Thoracic aorta endothelial cell (primary cell): ENCODE measurements around the gene KRTAP19-1. TPM values are rescaled to one million over a fixed set of nuclear protein-coding genes. Genes with fewer than 3 reads are reported as not detected.

Source experiments
- small RNA-seq: library from RNA; depleted of rRNA; stranded (forward); fragments of <200 nt; gene quantifications from one replicate; pipeline ENCODE3, GENCODE V24; 2012
- total RNA-seq: library from RNA; depleted of rRNA; stranded (reverse); fragments of >200 nt; gene quantifications from 2 replicates; pipeline ENCODE4 v1.2.3, GENCODE V29; 2012

Gene KRTAP19-1
- not detected in 2 replicates for total RNA-seq

GRCh38 chr21:30480145-30480544, at the start of gene KRTAP19-1:
KRTAP19-1 (minus strand) TSS chr21:30480367; CDS start chr21:30480317, 50 bp downstream.

GRCh38 chr21:30502041-30502440, 21.9 kb upstream of the KRTAP19-1 start, which contains the start of gene KRTAP19-5:
KRTAP19-5 (minus strand) TSS chr21:30502141; CDS start chr21:30502090, 51 bp downstream.

GRCh38 chr21:30497065-30497464, 16.9 kb upstream of the KRTAP19-1 start, which contains the start of gene KRTAP19-4:
KRTAP19-4 (minus strand) TSS chr21:30497165; CDS start chr21:30497110, 55 bp downstream.

DNA sequence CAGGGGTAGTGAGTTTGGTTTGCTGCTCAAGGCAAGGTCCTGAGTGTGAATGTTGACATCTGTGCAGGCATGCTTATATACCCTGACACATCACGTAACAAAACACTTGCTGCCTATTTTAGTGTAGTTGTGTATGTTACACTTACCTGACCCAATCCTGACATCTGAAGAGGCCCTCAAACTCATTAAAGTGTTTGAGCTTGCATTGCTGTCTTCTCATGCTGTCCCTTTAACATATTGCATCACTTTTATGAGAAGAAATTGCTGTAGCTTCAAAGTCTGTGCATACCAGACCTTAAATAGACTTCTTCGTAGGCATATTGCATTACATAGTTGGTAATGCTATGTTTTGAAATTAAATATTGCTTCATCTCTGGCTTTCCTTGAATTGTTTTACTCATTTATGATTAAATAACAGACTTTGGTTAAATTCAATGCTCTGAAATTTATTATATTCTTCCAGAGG, 11.8 kb upstream of the KRTAP19-1 start, which contains the start of gene KRTAP19-3:
Gene KRTAP19-3, minus strand, starts transcription at position 51 of the 466 bp plus-strand sequence. CDS start 56 bp downstream, outside the sequence.

GRCh38 chr21:30487336-30487735, 7.2 kb upstream of the KRTAP19-1 start, which contains the start of gene KRTAP19-2:
KRTAP19-2 (minus strand) TSS chr21:30487436; CDS start chr21:30487348, 88 bp downstream.

DNA sequence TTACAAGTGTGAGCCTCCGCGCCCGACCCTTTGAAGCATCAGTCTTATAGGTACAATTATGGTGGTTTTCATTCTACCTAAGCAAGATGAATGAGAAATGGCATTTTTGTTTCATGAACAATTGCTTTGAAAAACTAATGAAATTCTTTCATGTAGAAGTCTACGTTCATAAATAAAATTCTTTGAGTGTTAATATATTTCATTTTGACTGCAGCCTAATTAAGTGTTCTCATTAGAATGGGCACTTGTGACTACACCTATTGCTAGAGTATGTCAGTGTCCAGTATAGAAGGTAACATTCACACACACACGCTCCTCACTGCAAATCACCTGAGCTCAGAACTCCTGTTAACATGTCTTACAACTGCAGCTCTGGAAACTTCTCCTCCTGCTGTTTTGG, 40.2 kb downstream of the KRTAP19-1 start, which contains the start of gene KRTAP15-1:
Gene KRTAP15-1, plus strand, starts transcription at position 301 of the 400 bp plus-strand sequence. Its CDS starts 53 bp downstream, at position 354.

DNA sequence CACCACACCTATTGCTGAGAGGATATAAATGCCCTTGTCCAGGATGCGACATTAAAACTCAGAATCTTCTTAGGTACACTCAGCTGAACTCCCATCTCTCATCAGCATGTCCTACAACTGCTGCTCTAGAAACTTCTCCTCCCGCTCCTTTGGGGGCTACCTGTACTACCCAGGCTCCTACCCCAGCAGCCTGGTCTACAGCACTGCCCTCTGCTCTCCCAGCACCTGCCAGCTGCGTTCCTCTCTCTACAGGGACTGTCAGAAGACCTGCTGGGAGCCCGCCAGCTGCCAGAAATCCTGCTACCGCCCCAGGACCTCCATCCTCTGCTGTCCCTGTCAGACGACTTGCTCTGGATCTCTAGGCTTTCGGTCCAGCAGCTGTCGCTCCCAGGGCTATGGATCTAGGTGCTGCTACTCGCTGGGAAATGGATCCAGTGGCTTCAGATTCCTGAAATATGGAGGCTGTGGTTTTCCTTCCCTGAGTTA, 50.0 kb downstream of the KRTAP19-1 start, which contains the start of gene KRTAP13-4:
Gene KRTAP13-4, plus strand, starts transcription at position 51 of the 486 bp plus-strand sequence. Its CDS starts 56 bp downstream, at position 107.

Small RNAs within 50 kb of the gene (small RNA-seq; reads per million reads assigned to genes)
- gene AP000567.1 (not detected), gene KRTAP19-10P (not detected), gene KRTAP19-9P (not detected)

Other genes starting within 250 kb of the KRTAP19-1 start
- not detected in 2 replicates for gene KRTAP24-1, start 197.4 kb downstream of the KRTAP19-1 start, total RNA-seq
- not detected in 2 replicates for gene KRTAP25-1, start 190.9 kb downstream of the KRTAP19-1 start, total RNA-seq
- gene KRTAP26-1, start 160.1 kb downstream of the KRTAP19-1 start, total RNA-seq = not detected in 2 replicates
- not detected in 2 replicates for gene KRTAP27-1, start 142.7 kb downstream of the KRTAP19-1 start, total RNA-seq
- not detected in 2 replicates for gene KRTAP23-1, start 131.8 kb downstream of the KRTAP19-1 start, total RNA-seq
- not detected in 2 replicates for gene KRTAP13-2, start 108.1 kb downstream of the KRTAP19-1 start, total RNA-seq
- gene KRTAP13-1, start 84.3 kb downstream of the KRTAP19-1 start, total RNA-seq = not detected in 2 replicates
- not detected in 2 replicates for gene KRTAP13-3, start 54.4 kb downstream of the KRTAP19-1 start, total RNA-seq
- gene KRTAP13-4, start 50.1 kb downstream of the KRTAP19-1 start, total RNA-seq = not detected in 2 replicates
- gene KRTAP15-1, start 40.1 kb downstream of the KRTAP19-1 start, total RNA-seq = not detected in 2 replicates
- not detected in 2 replicates for gene KRTAP19-2, start 7.1 kb upstream of the KRTAP19-1 start, total RNA-seq
- not detected in 2 replicates for gene KRTAP19-3, start 11.6 kb upstream of the KRTAP19-1 start, total RNA-seq
- not detected in 2 replicates for gene KRTAP19-4, start 16.8 kb upstream of the KRTAP19-1 start, total RNA-seq
- gene KRTAP19-5, start 21.8 kb upstream of the KRTAP19-1 start, total RNA-seq = not detected in 2 replicates
- not detected in 2 replicates for gene KRTAP19-6, start 61.5 kb upstream of the KRTAP19-1 start, total RNA-seq
- not detected in 2 replicates for gene KRTAP19-7, start 80.9 kb upstream of the KRTAP19-1 start, total RNA-seq
- not detected in 2 replicates for gene KRTAP22-2, start 110.0 kb upstream of the KRTAP19-1 start, total RNA-seq
- not detected in 2 replicates for gene KRTAP6-3, start 112.1 kb upstream of the KRTAP19-1 start, total RNA-seq
- gene KRTAP6-2, start 118.5 kb upstream of the KRTAP19-1 start, total RNA-seq = not detected in 2 replicates
- gene KRTAP22-1, start 120.7 kb upstream of the KRTAP19-1 start, total RNA-seq = not detected in 2 replicates
- gene KRTAP6-1, start 133.6 kb upstream of the KRTAP19-1 start, total RNA-seq = not detected in 2 replicates
- gene KRTAP20-1, start 136.1 kb upstream of the KRTAP19-1 start, total RNA-seq = not detected in 2 replicates
- not detected in 2 replicates for gene KRTAP20-4, start 140.3 kb upstream of the KRTAP19-1 start, total RNA-seq
- gene KRTAP20-2, start 154.8 kb upstream of the KRTAP19-1 start, total RNA-seq = not detected in 2 replicates
- gene KRTAP20-3, start 162.5 kb upstream of the KRTAP19-1 start, total RNA-seq = not detected in 2 replicates
- gene KRTAP21-3, start 238.4 kb upstream of the KRTAP19-1 start, total RNA-seq = not detected in 2 replicates